WERI-Rb-1 (cell line): ENCODE results near the gene ADARB1.

Experiments used
- DNase-seq: peaks from one replicate; pipeline ENCODE4 v3.0.0-alpha.2; 2020
- H3K27ac ChIP-seq: fragments of 250-450 bp; sonication (Bioruptor Pico); 2 replicates; pipeline ENCODE4 v1.5.1; 2020; ENCODE audit warnings: mild to moderate bottlenecking, moderate library complexity
- H3K27me3 ChIP-seq: fragments of 250-450 bp; sonication (Bioruptor Pico); 2 replicates; pipeline ENCODE4 v1.5.1; 2021; ENCODE audit warnings: mild to moderate bottlenecking, low read depth, moderate library complexity; ENCODE audit not compliant: insufficient read depth, severe bottlenecking
- H3K36me3 ChIP-seq: fragments of 250-450 bp; sonication (Bioruptor Pico); 2 replicates; pipeline ENCODE4 v1.5.1; 2020; ENCODE audit warnings: mild to moderate bottlenecking, moderate library complexity
- H3K4me3 ChIP-seq: 2 replicates; pipeline ENCODE4 v1.5.1; 2011; ENCODE audit warnings: low read depth, mild to moderate bottlenecking, control low read depth, low read length
- H3K9me3 ChIP-seq: fragments of 250-450 bp; sonication (Bioruptor Pico); 2 replicates; pipeline ENCODE4 v1.5.1; 2021; ENCODE audit warnings: mild to moderate bottlenecking, moderate library complexity; ENCODE audit not compliant: severe bottlenecking
- CTCF ChIP-seq: IDR thresholded peaks from 2 replicates; pipeline ENCODE4 v1.5.1; 2011; ENCODE audit warnings: low read depth, mild to moderate bottlenecking, control low read depth, inconsistent platforms, low read length

Gene ADARB1

GRCh38 chr21:45175326-45176095, 101.1 kb downstream of the ADARB1 start:
- Histone ChIP-seq H3K27ac (no peak overlapping the region), H3K27me3 (no peaks in the 10 kb centered on the region), H3K36me3 (peaks cover 22% of the 10 kb centered on the region), H3K4me3 (no peak overlapping the region), H3K9me3 (no peaks in the 10 kb centered on the region)
- DNase-seq: no peak
- no peak for TF ChIP-seq CTCF

GRCh38 chr21:45176141-45176540, 101.8 kb downstream of the ADARB1 start:
- Histone ChIP-seq H3K27me3 (no peaks in the 10 kb centered on the region), H3K9me3 (no peaks in the 10 kb centered on the region), H3K27ac (no peak overlapping the region), H3K36me3 (peaks cover 23% of the 10 kb centered on the region), H3K4me3 (no peak overlapping the region)
- no peak for TF ChIP-seq CTCF
- DNase-seq: no peak

- Histone ChIP-seq H3K4me3 (no peak overlapping the region), H3K9me3 (no peaks in the 10 kb centered on the region), H3K36me3 (peaks cover 28% of the 10 kb centered on the region), H3K27me3 (no peaks in the 10 kb centered on the region), H3K27ac (no peak overlapping the region)
- DNase-seq: no peak
- no peak for TF ChIP-seq CTCF
Measured at GRCh38 chr21:45177039-45177438, 102.7 kb downstream of the ADARB1 start.

GRCh38 chr21:45178070-45178608, 103.8 kb downstream of the ADARB1 start:
- TF ChIP-seq CTCF: no peak
- no peaks in the 10 kb centered on the region for H3K9me3 ChIP-seq

GRCh38 chr21:45178971-45179370, 104.6 kb downstream of the ADARB1 start:
- H3K27ac ChIP-seq: no peak overlapping the region
- H3K4me3 ChIP-seq: no peak overlapping the region
- H3K36me3 ChIP-seq: peaks cover 36% of the 10 kb centered on the region
- DNase-seq: no peak
- no peaks in the 10 kb centered on the region for H3K27me3 ChIP-seq
- no peaks in the 10 kb centered on the region for H3K9me3 ChIP-seq
- TF ChIP-seq CTCF: no peak

More at GRCh38 chr21:45178070-45178608, 103.8 kb downstream of the ADARB1 start:
- Histone ChIP-seq H3K27me3 (no peaks in the 10 kb centered on the region), H3K36me3 (peaks cover 32% of the 10 kb centered on the region), H3K27ac (no peak overlapping the region), H3K4me3 (no peak overlapping the region)
- no peak for DNase-seq
